Fibroblast of villous mesenchyme (primary cell): ENCODE data around the gene CFAP46. TPM values are rescaled to one million over a fixed set of nuclear protein-coding genes. Genes with fewer than 3 reads are reported as not detected.

Experiments used
- DNase-seq: peaks from one replicate; pipeline ENCODE4 v3.0.0-alpha.2; 2010; ENCODE audit warnings: low read depth
- H3K4me3 ChIP-seq: 2 replicates; pipeline ENCODE4 v1.5.1; 2011; ENCODE audit warnings: low read depth, mild to moderate bottlenecking, low read length
- total RNA-seq: library from RNA; depleted of rRNA; stranded (reverse); fragments of >200 nt; gene quantifications from 2 replicates; pipeline ENCODE4 v1.2.3, GENCODE V29; 2012
- TF ChIP-seq, protein P1 (sequence below): IDR thresholded peaks from 2 replicates; pipeline ENCODE4 v1.5.1; 2012; ENCODE audit warnings: low read depth, mild to moderate bottlenecking, low read length; ENCODE audit not compliant: insufficient read depth

Gene CFAP46
- total RNA-seq, 1 donor, result under 0.01 TPM

DNA sequence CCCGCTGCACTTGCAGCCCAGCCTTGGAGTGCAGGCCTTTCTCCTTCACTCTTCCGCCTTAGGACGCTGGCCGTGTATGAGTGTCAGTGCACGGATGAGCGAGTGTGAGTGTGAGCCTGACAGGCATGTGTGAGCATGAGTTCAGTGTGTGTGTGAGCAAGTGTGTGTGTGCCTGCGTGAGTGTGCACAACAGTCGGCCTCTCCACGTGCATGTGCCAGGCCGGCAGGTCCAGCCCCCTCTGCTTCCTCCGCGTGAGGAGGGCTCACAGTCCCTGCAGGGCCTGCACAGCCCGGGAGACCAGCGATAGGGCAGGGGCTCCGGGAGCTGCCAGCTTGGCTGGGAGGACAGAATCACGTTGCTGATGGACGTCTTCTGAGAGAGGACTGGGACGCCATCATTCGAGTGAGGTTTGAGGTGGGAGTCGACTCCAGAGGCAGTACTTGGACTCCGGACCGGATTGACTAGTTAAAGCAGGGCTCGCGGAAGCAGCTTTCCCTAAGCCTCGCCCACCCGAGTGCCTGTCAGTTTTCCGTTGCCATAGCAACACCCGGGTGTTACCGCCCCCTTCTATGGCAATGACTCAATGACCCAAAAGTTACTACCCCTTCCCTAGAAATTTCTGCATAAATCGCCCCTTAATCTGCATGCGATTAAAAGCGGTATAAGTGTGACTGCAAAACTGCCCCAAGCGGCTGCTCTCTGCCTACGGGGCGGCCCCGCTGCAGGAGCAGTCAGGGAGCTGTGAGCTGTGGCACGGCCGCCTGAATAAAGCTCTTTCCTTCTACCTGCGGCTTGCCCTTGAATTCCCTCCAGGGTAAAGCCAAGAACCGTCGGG, 19.6 kb upstream of the CFAP46 start:
- DNase-seq, result peak; percentile 62
- peak overlapping the region; percentile 68 for H3K4me3 ChIP-seq
- TF ChIP-seq, protein P1, sequence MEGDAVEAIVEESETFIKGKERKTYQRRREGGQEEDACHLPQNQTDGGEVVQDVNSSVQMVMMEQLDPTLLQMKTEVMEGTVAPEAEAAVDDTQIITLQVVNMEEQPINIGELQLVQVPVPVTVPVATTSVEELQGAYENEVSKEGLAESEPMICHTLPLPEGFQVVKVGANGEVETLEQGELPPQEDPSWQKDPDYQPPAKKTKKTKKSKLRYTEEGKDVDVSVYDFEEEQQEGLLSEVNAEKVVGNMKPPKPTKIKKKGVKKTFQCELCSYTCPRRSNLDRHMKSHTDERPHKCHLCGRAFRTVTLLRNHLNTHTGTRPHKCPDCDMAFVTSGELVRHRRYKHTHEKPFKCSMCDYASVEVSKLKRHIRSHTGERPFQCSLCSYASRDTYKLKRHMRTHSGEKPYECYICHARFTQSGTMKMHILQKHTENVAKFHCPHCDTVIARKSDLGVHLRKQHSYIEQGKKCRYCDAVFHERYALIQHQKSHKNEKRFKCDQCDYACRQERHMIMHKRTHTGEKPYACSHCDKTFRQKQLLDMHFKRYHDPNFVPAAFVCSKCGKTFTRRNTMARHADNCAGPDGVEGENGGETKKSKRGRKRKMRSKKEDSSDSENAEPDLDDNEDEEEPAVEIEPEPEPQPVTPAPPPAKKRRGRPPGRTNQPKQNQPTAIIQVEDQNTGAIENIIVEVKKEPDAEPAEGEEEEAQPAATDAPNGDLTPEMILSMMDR, result no peak

DNA sequence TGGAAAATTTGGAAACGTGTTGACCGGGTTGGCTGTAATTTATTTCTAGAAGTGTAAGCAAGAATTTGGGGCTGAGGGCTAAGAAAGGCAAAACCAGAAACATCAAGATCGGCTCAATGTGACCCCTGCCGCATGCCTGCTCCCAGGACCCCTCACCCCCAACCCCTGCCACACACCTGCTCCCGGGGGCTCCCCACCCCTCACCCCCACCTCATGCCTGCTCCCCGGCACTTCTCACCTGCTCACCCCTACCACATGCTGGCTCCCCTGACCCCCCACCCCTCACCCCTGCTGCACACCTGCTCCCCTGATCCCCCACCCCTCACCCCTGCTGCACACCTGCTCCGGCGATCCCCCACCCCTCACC, 19.0 kb upstream of the CFAP46 start:
- H3K4me3 ChIP-seq, result no peak overlapping the region
- TF ChIP-seq, protein P1, result no peak
- no peak for DNase-seq

DNA sequence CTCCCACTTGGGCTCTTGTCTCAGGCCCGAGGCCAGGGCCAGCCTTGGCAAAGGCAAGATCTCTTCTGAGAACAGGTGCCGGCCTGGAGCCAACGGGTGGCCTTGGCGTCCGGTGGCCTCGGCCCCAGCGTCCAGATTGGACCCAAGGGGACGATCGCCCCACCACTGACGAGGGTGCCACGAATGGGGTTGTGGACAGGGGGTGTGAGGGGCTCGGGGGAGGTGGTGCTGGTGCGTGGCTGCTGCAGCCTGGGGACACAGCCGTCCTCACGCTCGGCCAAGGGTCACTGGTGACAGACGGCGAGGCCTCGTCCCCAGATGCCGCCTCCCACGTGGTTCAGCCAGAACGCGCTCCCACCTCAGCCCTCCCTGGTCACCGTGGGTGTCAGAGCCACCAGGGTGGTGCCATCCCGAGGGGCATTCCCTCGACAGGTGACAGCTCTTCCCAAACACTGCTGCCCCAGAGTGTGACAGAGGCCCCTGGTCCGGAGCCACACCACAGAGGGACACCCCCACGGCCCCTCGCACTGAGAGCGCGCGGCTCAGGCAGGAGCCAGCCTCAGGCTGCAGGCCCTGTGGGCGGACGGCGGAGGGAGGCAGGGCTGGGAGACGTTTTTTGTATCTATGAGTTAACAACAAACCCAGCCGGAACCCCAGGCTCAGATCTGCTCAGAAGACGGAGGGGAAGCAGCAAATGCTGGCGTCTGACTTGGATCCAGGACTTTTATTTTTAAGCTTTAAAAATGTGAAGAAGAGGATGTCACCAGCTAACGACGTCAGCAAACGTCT, 18.5 kb upstream of the CFAP46 start:
- no peak overlapping the region for H3K4me3 ChIP-seq
- TF ChIP-seq, protein P1, result no peak
- DNase-seq, result no peak

DNA sequence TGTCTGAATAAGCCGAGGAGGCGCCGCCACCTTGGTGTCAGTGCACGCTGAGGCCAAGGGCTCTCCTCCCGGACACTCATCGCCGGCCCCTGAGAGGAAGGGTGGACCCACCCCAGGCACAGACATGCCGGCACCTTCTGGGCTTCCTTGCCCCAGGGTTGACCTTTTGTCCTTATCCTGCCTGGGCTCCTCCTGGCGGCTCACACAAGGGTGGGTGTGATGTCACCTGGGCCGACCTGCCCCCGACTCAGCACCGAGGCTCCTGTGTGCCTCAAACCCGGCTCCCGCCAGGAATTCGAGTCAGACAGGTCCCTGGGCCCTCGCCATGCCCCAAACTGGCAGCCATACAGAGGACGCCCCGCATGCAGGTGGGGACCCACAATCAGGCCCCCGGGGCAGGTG, 17.7 kb upstream of the CFAP46 start:
- no peak overlapping the region for H3K4me3 ChIP-seq
- no peak for DNase-seq
- TF ChIP-seq, protein P1, result no peak

DNA sequence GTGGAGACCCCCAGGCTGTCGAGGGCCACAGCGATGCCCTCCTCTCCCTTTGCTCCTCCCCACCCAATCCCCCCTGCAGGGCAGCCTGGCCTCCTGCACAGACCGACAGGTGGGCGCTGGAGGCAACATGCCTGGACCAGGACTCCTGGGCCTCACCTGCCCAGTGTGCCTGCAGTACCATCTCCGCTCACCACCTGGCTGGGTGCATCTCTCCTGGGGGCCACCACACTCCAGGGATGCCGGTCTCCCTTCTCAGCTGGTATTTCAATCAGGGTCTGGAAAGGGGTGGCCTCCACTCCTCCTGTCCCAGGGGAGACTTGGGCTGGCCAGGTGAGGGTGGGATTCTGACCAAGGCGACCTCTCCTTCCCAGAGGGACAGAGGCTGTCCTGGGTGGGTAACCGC, 17.2 kb upstream of the CFAP46 start:
- TF ChIP-seq, protein P1, result no peak
- no peak overlapping the region for H3K4me3 ChIP-seq
- no peak for DNase-seq

DNA sequence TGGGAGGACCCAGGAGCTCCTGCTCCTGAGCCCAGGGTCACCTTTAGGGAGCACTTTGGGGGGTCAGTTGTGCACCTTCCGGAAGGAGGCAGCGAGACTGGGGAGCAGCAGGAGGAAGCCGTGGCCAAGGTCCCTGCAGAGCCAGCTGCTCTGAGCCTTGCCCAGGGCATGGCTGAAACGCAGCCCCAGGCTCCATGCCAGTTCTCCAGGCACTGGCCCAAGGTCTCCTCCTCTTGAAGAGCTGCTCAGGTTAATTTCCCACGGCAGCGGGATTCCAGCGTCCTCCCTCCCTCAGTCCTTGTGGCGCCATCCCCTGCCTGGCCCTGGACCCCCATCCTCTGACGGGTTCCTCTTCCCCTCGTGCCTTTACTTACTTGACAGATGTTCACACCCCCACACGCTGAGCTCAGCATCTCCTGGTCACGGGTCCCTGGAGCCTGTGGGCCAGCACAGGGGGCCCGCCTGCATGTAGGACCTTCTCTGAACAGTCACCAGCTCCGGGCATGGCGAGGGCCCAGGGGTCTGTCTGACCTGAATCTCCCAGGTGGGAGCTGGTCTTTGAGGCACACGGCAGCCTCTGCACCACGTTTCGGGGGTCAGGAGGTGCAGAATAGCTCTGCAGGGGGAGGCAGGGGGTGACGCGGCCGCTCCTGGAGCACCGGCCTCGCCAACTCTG, 16.7 kb upstream of the CFAP46 start:
- TF ChIP-seq, protein P1, result no peak
- DNase-seq, result no peak
- H3K4me3 ChIP-seq, result no peak overlapping the region
